OCI-LY1 (cell line): ENCODE data around the gene INHA.

Source experiments
- EZH2 ChIP-seq: fragments of 200-600 bp; sonication (generic), shearing (Covaris generic); IDR thresholded peaks from 2 replicates; pipeline ENCODE4 v1.8.0; 2017; ENCODE audit warnings: borderline replicate concordance, mixed run types, mild to moderate bottlenecking, antibody characterized with exemption, low read length, moderate library complexity, mixed read lengths
- TF ChIP-seq, protein P1 (sequence below): fragments of 200-600 bp; sonication (generic), shearing (Covaris generic); IDR thresholded peaks from 2 replicates; pipeline ENCODE4 v1.5.1; 2017; ENCODE audit warnings: mild to moderate bottlenecking, antibody characterized with exemption, low read length, moderate library complexity, mixed read lengths

DNA sequence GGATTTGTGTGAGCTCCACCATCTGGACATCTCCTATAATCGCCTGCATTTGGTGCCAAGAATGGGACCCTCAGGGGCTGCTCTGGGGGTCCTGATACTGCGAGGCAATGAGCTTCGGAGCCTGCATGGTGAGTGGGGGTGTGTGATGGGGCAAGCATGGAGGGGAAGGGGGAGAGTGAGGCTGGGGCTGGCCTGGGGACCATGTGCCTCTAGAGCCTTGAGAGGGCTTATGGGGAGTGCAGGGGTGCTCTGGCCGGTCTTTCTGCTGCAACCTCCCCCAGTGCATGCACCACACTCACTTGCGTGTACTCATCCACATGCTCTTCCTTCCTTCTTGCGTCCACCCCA, 33.5 kb downstream of the INHA start:
- TF ChIP-seq, protein P1, sequence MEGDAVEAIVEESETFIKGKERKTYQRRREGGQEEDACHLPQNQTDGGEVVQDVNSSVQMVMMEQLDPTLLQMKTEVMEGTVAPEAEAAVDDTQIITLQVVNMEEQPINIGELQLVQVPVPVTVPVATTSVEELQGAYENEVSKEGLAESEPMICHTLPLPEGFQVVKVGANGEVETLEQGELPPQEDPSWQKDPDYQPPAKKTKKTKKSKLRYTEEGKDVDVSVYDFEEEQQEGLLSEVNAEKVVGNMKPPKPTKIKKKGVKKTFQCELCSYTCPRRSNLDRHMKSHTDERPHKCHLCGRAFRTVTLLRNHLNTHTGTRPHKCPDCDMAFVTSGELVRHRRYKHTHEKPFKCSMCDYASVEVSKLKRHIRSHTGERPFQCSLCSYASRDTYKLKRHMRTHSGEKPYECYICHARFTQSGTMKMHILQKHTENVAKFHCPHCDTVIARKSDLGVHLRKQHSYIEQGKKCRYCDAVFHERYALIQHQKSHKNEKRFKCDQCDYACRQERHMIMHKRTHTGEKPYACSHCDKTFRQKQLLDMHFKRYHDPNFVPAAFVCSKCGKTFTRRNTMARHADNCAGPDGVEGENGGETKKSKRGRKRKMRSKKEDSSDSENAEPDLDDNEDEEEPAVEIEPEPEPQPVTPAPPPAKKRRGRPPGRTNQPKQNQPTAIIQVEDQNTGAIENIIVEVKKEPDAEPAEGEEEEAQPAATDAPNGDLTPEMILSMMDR, result no peak
- no peak for TF ChIP-seq EZH2
